ENCODE results near the gene GCC1.

GRCh38 chr7:127592550-127592949 is 7.2 kb upstream of the GCC1 start:
- TF ChIP-seq CTCF (IDR thresholded peaks at IDR 0.05 in 8 of 11, conservative IDR thresholded peaks at IDR 0.05 in 3 of 11) (no peak), POLR2A (IDR thresholded peaks at IDR 0.05) (no peak)
